ENCODE measurements around the gene PELI2.

PELI2 gene

GRCh38 chr14:56208520-56208919 lies 90.3 kb downstream of the PELI2 start:
- no peak for DNase-seq

GRCh38 chr14:56210571-56210970 lies 92.4 kb downstream of the PELI2 start:
- no peak for DNase-seq

DNA sequence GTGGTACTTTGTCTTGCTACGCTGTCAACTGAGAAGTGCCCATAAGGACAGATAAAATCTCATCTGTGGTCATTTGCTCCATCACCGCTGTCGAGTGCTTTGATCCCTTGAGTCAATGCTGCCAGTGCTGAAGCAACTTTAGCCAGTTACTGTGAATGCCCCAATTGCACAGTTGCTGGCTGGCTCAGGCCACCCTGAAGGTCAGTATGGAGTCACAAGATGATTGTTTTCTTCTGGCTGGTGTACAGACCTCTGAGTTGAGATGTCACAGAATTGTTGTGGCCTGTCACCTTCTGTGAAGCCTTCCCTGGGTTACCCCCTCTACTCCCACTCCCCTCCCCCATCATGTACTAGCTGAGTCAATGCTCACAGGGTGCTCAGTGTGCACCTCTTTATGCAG lies 92.9 kb downstream of the PELI2 start:
- no peak for DNase-seq

DNA sequence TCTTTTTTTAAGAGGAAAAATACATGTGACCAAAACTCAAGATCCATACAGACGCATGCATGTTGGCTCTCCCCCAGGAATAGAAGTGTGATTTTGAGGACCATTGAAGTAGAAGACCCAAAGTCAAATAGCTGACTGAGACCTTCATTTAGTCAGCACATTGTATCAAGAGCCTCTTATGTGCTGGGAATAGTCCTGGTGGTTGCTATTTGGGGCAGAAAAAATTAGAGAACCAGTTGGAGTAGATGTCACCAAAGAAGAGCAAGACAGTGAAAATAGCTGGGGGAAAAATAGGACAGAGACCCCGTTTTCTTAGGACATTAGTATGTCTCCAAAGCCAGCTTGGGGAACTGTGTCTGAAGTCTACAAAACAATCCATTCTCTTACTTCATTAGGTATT lies 93.6 kb downstream of the PELI2 start:
- no peak for DNase-seq

- no peak for DNase-seq
Measured at GRCh38 chr14:56212521-56212920, 94.3 kb downstream of the PELI2 start.

DNA sequence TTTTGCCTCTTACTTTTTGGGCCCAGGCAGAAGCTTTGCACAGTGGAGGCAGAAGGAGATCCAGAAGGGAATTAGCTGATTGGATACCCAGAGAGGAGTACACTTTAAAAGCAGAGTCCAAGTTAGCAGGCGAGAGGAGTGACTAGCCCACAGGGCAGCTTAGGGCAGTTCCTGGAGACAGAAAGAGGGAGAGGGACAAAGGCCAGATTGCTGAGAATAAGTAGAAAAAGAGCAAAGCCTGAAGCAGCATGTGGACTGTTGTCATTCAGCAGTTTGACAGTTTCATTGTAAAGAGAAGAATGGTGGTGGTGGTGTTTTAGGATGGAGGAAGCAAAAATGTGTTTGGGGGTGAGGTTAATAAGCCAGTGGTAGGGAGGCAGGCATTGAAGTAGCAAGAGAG lies 95.1 kb downstream of the PELI2 start:
- DNase-seq, result no peak

DNA sequence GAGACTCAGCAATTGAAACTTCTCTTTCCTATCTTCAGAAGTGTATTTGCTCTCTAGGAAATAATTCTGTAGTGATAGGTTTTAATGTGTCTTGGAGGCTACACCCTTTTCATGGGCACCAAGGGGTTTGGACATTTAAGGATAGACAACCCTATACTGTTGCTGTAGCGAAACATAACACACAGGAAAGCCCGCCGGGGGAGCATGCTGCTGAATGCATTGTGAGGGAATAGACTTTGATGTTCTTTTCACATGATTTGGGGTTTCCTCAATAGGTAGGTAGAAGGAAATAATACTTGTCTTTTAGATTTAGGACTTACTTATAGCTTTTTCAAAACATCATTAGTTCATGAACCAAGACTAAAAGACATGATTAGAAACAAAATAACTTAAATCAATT lies 97.0 kb downstream of the PELI2 start:
- DNase-seq, result no peak

DNA sequence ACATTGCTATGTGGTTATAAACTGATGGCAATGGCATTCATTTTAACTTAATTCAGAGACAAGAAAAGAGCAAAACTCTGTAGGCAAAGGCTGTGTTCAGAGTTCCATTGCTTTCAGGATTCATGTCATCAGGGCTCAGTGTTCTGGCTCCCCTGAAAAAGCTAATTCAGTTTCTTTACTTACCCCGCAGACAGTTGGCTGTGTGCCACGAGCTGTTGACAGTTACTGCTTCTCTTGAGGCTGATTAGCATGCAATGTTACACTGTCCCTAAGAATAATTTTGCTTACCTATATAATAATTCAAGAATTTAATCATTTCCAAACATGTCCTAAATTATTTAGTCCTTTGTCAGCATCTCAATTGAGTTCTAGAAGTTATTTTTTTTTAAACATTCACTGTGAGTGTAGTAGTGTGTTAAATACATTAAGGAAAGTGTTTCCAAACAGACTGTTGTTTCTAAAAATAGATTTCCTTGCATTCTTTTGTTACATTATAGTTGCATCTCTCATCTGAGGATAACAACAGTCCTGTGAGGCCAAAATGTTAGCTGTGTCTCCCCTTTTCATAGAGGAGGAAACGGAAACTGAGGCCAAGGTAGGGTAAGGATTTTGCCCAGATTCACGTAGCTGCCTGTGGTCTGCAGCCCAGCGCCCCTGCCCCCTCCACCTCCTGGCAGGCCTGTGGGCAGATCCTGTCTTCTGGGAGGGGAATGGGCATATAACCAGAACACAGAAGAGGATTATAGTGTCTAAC lies 98.6 kb downstream of the PELI2 start:
- peak; percentile 30 for DNase-seq

GRCh38 chr14:56217380-56218045 lies 99.3 kb downstream of the PELI2 start:
- DNase-seq, result no peak

- no peak for DNase-seq
Measured at GRCh38 chr14:56219666-56220413, 101.6 kb downstream of the PELI2 start.

GRCh38 chr14:56221382-56222128 lies 103.3 kb downstream of the PELI2 start:
- no peak for DNase-seq

GRCh38 chr14:56224229-56224628 lies 106.0 kb downstream of the PELI2 start:
- no peak for DNase-seq

DNA sequence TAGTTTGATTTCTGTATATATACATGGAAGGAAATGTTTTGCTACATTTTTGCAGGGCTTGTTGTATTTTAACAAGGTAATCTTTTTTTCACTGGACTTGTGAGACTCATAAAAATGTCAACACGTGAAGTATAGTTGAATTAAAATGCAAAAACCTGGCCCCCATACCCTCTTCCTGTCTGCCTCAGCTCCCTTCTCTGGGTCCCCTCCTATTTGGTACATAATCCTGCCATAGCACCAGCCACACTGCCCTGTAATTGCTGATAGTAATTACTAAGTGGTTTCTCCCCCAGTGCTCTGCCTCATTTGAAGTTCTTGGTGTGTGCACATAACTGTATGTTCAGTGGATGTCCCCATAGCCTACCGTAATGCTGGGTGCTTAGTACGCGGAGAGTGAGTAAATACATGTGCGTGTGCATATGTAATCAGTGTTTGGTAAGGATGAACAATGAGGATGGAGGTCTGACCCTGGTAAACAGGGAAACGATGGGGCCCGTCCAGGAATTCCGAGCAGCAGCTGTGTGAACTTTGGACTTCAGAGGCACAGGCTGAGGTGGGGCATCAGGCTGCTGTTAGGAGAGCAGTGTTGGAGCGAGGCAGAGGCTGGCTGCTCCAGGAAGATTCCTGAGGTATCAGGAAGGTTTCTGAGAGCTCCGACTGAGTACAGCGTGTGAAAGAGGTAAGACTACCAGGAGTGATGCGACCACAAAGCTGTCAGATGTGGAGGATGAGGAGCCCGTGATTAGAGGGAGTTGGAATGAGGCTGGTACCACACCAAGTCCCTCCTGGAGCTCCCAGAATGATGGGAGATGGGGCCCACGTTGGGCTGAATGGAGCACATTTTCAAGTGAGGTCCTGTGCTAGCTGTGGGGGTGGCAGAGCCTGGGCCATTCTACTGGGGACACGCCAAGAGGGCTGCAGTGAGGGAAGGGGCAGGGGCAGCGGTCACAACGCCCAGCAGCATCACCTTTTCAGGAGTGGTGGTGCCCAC lies 106.8 kb downstream of the PELI2 start:
- no peak for DNase-seq

DNA sequence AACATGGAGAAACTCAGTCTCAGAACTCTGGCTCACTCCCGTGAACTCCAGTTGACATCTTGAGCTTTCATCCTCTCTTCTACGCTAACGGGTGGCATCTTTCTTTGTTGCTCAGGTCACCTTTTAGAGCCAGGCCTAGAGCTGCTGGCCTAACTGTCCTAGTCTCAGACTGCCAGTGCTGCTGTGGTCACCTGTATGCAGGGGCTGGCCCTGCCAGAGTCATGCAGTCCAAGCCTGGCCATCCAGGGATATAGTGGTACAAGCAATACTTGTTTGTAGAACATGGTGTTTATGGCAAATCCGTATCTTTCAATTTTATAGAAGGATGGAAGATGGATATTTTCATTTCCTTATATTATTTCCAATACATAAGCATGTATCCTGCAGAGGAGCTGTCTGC lies 117.2 kb downstream of the PELI2 start:
- no peak for DNase-seq

DNA sequence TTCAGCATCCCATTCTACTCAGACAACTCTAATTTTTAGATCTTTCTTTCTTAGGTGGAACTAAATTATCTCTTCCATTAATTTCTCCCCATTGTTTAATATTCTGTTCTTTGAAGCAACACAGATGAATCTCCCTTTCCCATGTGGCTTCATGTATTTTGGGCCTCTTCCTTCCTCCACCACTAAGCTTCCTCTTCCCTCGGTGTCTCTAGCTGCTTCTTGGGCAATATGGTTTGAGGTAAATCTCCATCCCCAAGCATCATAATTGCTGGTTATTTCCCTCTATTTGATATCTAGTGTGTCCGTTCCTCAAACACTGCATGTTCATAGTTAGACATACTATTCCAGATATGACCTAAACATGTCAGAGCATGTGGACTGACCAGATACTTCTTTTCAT lies 119.2 kb downstream of the PELI2 start:
- DNase-seq, result no peak

GRCh38 chr14:56241461-56241860 lies 123.2 kb downstream of the PELI2 start:
- DNase-seq, result no peak

- DNase-seq, result no peak
Measured at GRCh38 chr14:56243110-56243509, 124.9 kb downstream of the PELI2 start.

DNA sequence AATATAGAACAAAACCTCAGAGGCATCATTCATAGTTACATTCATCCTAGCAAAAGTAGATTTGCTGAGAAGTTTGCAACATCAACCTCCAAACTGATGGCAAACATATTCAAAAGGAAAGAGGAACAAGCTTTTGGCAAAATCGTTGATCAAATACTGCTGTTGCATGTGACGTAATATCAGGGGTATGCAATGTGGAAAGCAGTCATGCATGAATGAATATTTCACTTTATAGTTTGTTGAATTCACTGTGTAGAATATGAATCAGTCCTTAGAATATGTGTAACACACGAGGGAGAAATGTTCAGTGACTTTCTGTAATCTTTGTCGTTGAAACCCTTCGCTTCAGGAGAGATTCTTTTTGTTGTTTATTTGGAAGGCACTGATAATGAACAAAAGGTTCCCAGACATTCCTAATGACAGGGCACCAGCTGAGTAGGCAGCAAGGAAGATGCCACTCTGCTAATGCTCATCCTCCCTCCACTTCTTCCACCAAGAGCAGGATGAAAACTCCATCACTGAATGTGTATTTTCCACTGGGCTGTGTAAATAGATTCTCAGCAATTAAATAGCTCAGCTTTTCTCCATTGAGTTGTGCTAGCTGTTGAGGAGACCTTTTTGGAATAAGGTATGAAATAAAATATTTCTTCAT lies 126.1 kb downstream of the PELI2 start:
- DNase-seq, result no peak

DNA sequence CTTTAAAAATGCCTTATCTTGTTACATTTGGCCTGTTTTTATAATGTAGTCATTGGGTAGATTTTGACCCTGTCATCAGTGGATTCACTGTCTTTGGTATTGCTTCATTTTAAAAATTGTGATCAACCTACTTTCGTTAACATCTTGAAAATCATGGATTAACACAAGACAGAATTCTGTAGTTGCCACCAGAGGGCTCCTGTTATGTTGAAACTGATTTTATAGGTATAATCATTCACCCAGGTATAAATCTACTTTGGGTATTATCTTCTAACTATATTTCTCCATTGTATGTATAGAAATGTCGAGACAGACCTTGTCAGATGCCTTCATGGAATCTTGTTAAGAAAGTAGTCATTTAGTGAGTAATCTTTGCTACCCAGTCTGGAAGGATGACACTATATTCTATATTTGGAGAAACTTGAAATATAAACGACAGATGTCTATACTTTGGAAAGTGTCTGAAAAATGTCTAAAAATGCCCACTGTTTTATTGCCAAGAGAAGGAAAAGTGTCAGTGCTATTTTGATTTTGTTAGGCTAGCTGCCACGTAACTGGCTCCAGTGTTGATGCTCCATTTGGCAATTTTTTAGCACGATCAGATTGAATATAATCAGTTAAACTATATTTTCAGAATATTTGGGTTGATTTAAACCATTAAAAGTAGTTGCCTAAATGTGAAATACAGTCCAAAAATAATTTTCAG lies 129.4 kb downstream of the PELI2 start:
- DNase-seq, result no peak

DNA sequence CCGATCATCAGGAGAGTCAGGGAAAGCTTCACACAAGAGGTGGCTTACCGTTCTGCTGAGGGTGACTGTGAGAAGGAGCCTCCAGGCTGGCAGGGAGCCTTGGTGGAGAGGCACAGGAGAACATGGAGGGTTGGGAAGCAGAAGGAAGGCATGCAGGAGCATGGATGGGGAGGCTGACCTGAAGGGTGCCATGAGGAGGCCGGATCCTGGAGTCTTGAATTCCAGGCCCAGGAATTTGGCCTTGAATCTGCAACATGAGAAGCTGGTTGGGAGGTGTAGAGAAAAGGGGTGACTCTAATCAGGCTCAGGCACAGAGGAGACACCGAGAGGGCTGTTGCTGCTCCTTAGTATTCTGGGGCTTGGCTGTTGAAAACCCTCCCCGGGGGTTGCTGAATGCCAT lies 130.2 kb downstream of the PELI2 start:
- no peak for DNase-seq

DNA sequence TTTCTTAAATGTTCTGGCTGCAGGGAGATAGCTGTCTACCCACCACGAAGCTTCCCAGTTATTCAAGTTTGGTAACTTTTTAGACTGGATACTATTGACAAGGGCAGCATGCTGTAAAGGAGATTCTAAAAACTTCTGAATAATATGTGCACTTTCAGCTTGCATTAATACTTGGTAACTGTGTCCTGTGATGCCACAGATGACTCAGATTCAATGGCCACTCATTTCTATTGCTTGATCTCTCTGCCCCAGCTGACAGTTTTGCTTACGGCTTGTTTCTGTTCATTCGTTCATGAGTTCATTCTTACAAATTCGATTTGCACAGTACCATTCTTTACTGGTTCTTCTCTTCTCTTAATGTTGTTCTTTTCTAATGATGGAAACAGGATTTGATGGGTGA lies 142.8 kb downstream of the PELI2 start:
- no peak for DNase-seq

Data from NCI-H510A (cell line).